HCEC 1CT (cell line): Measurements from ENCODE around the gene FAM186B.
A peak's percentile ranks its signal among the peaks of the same experiment; 100 is the strongest.
"Not testable (repeated sequence)": the region's sequence is repeated elsewhere in the genome, so short reads cannot be mapped to it uniquely, and the experiment has no call there.

ENCODE experiments used
- DNase-seq: peaks from one replicate; pipeline ENCODE4 v3.0.0-alpha.2; 2017

Gene FAM186B

DNA sequence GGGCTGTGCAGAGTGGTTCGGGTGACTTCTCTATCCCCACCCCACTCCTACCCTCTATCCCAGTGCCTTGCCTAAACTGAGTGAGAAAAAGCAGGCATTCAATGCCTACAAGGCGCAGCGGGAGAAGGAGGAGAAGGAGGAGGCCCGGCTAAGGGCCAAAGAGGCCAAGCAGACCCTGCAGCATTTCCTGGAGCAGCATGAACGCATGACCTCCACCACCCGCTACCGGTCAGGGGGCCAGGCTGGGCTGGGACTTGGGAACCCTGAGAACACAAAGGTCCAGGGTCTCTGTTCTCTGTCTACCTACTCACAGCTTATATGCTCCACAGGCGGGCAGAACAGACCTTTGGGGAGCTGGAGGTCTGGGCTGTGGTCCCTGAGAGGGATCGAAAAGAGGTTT lies 29.6 kb upstream of the FAM186B start:
- DNase-seq: no peak

DNA sequence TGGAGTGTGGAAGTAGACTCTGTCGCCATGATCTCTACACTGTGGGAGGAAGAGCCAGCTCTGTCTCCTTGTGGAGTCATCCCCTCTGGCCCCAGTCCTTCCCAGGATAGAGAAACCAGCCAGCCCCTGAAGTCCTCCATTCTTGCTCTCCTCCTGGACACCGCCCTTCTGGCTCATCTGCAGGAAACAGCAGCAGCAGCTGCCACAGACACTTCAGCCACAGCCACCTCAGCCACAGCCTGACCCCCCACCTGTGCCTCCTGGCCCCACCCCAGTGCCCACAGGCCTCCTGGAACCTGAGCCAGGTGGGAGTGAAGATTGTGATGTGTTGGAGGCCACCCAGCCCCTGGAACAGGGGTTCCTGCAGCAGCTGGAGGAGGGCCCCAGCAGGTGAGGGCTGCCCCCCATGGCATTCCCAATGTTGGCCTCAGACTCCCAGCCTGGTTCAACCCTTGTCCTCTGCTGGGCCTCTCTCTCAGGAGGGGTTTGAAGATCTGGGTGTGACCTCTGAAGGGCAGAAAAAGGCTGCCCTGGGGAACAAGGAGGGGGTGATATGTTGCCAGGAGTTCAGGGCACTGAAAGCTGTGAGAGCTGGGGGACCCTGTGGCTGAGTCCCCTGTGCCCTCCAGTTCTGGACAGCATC lies 28.4 kb upstream of the FAM186B start:
- no peak for DNase-seq

DNA sequence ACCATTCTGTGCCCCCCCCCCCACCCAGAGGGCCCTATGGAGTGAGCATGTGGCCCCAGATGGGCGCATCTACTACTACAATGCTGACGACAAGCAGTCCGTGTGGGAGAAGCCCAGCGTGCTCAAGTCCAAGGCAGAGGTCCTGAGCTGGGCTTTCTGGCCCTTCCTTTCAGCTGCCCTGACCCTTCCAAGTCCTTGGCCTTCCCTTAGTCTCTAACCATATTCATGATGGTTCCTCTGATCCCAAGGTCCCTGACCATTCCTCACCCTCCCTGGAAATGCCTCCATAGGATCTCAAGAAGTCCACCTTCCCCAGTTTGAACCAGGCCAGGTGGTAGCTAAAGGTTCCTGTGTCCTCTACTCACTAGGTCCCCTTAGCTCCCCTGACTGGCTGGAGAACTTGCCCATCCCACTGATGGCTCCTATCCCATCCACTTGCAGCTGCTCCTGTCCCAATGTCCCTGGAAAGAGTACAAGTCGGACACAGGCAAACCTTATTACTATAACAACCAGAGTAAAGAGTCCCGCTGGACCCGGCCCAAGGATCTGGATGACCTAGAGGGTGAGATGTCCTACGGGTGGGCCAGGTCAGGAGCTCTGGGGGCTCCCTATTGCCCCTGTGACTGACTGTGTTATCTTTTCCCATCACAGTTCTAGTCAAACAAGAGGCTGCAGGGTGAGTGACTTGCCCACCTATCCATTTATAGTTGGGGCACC lies 27.7 kb upstream of the FAM186B start:
- no peak for DNase-seq

DNA sequence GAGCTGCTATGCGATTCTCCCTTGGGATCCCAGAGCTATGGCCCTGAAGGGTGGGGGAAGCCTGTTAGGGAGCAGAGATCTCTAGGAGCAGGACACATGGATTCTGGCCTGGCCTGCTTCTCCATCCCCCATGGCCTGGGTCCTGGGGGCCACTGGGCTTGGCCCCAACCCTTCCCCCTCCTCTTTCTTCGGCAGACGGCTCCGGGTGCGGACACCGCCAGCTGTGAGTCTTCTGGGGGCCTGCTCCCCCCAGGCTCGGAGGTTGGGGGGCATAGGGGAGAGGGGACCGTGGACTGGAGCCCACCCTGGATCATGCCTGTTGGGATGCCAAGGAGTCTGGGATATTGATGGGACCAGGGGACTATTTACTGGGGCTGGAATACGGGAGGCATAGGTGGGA lies 27.0 kb upstream of the FAM186B start:
- DNase-seq: no peak

DNA sequence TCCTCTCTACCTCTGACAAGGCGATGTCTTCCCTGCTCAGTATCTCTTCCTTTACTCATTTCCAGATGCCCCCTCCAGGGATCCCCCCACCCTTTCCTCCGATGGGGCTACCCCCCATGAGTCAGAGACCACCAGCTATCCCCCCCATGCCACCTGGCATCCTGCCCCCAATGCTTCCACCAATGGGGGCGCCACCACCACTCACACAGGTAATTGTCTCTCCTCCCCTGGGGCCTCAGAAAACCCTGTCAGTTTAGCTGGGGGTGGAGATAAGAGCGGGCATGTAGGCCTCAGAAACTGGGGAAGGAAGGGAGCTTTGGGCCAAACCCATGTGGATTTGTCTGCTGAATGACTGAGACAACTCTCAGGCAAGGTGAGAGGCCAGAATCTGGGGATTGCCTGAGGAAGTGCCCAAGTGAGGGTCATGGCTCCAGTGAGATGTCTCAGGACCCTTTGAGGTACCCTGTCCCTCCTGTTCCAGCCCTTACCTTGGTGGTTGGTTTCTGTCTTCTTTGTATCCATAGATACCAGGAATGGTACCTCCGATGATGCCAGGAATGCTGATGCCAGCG lies 26.0 kb upstream of the FAM186B start:
- DNase-seq: no peak

DNA sequence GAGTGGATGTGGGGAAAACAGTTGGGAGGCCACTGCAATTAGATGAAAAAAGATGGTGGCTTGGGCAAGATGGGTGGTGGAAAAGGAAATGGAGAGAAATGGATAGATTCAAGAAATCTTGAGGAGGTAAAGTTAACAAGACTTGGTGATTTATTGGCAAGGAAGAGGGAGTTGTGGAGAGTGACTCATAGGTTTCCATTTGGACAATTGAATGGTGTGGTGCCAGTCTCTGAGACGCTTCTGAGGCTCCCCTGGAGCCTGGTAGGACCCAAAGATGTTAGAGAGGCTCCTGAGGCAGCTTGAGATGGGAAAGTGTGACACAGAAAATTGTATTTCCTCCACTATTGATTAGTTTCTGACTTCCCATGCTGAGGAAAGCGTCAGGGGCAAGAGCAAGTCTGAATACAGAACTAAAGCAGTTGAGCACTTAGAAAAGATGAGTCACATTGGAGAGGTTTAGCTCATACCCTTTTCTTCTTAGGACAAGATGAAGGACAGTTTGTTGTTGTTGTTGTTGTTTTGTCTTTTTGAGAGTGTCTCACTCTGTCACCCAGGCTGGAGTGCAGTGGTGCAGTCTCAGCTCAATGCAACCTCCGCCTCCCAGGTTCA lies 22.4 kb upstream of the FAM186B start:
- DNase-seq: peak; percentile 47

DNA sequence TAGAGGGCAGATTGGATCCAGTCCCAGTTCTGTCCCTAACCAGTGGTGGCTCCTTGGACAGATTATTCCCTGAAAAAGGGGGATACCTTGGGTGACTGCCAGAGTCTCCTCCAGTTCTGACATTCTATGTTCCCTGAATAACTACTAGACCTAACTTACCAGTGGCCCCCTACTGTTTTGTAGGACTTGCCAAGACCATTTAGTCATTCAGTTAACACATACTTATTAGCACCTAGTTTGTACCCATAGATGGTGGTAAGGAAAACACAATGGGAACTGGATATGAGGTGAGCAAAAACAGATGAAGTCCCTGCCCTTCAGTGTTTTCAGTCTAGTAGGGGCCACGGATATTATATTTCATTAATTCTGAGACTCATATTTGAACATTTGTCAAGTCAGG lies 21.4 kb upstream of the FAM186B start:
- no peak for DNase-seq

DNA sequence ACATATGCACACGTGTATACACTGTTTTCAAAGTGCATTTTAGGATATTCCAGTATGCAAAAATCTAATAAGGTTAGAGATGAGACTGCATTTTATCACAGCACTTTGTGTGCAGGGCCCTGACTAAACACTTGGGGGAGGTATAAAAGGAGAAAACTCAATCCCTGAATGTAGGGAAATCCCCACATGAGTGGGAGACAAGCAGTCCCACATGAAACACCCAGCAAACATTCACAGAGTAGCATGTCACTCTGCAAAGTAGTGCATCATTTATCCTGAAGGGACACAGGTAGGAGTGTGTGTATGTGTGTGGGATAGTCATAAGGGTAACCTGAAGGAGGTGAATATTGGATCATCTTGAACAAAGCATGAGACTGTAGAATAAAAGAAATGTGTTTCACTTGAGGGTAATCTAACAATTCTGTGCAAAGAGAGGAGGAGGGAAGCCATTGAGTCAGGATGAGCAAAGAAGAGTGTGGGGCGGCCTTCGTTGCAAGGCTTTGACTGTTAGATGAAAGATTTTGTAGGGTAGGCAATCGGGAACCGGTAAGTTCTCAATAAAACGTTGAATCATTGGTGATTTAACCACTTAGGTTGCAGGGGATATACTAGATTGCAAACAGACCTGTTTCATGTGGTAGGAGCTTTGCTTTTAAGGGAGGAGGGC lies 20.9 kb upstream of the FAM186B start:
- no peak for DNase-seq

DNA sequence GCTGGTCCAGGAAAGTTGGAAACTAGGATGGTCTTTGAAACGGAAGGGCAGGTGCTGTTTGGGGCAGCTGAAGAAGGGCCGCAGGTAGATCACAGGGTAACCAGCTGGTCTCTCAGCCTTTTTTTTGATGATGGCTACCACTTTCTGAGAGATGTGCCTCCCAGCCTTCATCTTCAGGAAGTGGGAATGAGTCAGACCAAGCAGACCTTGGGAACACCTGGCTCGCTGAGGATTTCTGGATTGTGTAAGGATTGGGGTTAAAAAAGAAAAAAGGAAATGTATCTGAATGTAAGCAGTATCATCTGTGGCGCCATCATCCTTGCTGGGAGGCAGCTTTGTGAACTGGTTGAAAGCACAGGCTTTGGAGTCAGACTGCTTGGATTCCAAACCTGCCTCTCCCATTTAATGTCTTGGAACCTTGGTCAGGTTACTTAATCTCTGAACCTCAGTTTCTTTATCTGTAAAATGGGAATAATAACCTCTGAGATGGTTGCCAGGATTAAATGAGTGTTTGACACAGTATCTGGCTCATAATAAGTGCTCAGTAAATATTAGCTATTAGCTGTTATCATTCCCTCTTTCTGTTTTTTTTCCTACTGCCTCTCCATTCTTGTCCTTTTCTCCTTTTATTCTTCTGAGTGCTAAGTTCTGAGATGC lies 19.6 kb upstream of the FAM186B start:
- DNase-seq: peak; percentile 23

DNA sequence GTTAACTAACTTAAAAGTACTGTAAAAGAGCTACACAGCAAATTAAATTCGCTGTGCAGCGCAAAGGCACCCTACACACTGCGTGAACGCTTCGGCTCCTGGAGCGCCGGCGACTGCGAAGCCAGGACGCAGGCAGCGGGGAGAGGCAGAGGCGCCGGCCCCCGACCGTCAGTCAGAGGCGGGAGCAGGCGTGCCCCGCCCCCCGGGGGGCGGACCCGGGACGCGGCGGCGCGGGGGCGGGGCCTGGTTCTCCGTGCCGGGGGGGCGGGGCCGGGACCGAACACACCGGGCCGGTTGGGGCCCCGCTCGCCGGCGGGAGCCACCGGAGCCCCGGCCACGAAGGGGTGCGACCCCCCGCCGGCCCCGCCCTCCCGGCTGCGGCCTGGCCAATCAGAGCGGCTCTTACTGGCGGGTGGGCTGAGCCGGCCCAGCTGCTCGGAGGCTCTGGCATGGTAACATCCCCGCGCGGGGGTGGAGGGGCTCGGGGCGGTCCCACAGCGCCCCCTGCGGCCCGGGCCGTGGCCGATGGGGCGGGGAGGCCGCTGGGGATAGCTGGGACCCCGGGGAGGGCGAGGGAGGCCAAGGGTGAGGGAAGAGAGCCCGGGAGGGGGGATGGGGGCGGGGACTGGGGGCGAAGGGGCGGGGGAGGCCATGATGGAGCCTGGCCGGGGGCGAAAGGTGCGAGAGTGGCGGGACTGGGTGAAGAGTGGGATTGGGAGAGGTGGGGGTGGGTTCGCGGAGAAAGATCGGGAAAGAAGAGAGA lies 17.9 kb upstream of the FAM186B start, which contains the start of gene PRPF40B:
PRPF40B (plus strand) TSS at position 420 of the 763 bp plus-strand sequence; CDS start at position 450, 30 bp downstream.
- DNase-seq: peak; percentile 78

DNA sequence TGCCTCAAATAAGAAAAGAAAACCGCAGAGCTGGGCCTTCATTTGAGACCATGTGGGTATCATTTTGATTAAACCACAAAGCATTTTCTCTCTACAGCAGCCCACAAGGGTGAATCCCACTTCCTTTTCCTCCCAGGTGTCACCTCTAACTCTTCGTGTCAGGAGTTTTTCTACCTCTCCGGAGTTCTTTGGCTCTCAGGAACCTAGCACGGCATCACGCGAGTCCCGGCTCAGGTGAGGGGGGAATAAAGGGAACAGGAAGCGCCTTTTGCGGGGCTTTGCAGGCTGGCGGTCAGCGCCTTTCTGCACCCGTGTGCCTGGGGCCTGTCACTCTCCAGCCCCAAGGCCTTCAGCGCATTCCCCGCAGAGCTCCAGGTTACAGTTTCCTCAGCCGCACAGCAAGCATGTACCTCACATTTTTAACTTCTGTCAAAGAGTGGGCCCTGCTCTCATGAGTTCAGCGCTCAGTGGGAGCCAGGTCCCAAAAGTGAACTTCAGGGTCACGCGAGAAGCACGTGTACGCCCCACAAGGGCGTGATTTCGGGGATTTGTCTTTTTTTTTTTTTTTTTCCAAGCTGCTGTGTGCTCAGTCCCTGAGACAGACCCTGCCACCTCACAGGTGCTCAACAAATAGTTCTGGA lies 17.2 kb upstream of the FAM186B start:
- no peak for DNase-seq

DNA sequence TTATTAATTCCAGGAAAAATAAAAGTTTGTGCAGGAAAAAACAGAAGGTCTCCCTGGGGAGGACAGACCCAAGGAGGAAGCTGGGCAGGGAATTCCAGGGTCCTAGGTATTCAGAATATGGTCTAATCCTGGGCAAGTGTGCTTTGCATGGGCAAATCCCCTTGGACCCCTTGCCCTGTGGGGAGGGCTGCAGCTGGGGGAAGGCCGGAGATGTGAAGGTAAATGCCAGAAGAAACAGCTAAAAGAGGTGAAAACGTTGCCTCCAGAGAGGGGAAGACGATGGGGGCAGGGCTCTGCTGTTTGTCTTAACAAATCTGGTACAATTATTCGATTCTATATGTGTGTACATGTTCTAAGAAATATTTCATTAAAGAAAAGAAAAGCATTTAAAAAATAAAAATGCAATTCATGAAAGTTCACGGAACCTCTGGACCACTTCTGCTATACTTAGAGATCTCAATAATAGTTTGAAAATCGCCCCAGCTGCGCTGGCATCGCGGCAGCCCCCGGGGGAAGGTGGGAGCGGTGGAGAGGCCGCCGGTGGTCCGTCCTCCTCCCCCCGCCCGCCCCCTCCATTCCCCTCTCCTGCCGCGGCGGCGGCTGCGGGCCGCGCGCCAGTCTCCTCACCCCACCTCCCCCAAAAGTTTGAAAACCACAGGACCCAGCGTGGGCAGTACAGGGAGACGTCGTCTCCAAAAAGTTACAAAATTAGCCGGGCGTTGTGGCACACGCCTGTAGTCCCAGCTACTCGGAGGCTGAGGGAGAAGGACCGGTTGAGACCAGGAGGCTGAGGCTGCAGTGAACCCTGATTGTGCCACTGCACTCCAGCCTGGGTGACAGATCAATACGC lies 16.4 kb upstream of the FAM186B start:
- no peak for DNase-seq

DNA sequence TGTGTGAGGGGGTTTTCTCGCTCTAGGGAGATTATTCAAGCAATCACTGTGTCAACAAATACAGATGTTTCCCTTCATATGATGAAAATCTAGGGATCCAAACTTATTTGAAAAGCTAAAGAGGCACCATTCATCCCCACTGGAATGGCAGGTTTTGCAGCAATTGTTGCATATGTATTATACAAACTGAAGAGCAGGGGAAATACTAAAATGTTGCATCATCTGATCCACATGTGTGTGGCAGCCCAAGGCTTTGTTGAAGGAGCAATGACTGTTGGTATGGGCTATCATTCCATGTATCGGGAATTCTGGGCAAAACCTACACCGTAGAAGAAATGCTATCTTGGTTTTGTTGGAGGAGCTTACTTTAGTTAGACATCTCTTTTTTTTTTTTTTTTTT lies 13.8 kb upstream of the FAM186B start:
- DNase-seq: peak; percentile 11

DNA sequence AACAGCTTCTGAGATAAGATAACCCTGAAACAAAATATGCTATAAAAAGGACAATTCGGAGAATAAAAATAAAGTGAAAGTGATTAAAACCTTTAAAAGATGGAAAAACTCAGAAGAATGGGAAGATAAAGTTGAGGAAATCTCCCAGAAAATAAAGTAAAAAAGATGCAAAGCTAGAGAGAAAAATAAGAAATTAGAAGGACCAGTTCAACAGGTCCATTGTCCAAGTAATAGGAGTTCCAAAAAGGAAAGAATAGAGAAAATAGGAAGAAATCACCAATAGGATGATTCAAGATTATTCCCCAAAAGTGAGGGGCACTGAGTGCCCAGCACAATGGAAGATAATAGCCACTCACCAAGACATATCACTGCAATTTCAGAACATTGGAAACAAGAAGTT lies 13.1 kb upstream of the FAM186B start:
- no peak for DNase-seq

DNA sequence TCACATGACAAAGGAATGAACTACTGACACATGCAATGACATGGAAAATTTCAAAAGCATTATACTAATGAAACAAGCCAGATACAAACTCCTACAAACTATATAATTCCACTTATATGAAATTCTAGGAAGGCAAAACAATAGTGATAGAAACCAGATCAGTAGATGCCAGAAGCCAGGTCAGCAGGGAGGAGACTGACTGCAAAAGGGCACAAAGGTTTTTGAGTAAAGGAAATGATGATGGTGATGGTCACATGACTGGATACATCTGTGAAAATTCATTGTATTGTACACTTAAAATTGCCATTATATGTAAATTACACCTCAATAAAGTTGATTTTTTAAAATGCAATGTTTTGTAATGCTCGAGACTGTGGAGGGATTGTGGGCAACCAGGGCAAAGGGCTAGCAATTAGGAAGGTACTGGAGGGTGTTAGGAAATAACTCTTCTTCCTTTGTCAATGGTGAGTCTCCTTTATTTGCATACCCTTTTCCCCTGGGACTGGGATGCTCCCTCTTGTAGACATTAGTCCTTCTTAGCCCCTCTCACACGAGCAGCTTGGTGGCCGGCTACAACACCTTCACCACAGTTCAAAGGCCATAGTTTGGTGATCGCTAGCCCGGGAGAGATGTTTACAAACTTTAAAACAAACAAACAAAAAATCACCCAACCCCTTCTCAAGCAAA lies 11.2 kb upstream of the FAM186B start:
- no peak for DNase-seq

DNA sequence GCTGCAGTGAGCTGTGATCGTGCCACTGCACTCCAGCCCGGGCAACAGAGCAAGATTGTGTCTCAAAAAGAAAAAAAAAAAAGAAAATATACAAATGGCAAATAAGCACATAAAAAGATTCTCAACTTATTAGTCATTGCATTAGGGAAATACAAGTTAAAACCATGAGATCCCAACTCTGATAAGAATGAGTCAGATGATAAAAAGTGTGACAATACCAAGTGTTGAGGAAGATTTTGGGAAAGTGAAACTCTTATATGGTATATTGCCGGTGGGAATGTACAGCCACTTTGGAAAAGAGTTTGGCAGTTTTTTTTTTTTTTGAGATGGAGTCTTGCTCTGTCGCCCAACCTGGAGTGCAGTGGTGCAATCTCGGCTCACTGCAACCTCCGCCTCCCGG lies 10.3 kb upstream of the FAM186B start:
- peak; percentile 36 for DNase-seq

DNA sequence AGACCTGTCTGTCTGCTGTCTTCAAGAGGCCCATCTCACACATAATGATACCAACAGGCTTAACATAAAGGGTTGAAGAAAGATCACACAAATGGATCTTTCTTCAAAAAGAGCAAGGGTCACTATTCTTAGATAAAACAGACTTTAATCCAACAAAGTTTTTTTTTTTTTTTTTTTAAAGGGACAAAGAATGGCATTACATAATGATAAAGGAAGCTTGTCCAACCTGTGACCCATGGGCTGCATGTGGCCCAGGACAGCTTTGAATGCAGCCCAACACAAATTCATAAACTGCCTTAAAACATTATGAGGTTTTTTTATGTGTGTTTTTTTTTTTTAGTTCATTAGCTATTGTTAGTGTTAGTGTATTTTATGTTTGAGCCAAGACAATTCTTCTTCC lies 6.8 kb upstream of the FAM186B start:
- no peak for DNase-seq

DNA sequence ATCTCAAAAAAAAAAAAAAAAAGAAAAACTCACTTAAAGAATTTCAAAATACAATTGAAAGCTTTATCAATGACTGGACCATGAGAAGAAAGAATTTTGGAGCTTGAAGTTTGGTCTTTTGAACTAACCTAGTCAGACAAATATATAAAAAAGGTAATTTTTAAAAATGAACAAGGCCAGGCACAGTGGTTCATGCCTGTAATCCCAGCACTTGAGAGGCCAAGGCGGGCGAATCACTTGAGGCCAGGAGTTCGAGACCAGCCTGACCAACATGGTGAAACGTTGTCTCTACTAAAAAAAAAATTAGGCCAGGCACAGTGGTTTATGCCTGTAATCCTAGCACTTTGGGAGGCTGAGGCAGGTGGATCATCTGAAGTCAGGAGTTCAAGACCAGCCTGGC lies 5.3 kb upstream of the FAM186B start:
- DNase-seq: not testable (repeated sequence)

DNA sequence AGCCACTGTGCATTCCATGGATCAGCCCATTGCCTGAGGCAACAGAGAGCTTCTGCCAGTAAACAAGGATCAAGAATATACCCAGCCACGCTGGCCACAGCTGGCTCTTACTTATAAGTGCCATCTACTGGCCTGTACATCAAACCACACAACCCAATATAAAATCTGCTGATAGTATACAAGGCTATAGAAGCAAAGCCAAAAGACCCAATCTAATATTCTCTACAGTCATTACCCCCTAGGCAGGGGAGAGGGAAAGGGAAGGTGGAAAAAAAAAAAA lies 4.4 kb upstream of the FAM186B start:
- DNase-seq: no peak
